Measurements from ENCODE around the gene GARIN5B.

Gene GARIN5B

DNA sequence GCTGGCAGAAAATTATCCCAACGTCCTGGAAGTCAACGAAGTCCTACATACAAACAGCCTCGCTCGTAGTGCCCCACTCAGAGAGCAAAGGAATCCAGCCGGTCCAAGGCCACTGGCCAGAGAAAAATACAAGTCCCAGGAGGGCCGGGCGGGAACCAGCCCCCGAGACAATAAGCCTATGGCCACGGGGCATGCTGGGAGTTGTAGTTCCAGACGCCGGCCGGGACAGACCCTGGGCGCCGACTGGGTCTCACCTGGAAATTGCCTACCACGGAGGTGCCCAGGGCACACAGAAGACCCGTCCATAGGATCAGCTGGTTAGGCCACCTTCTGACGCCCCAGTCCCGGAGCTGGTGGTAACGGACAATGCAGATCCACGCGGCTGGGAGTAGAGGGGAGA is 43.3 kb downstream of the GARIN5B start:
- no peak for DNase-seq

DNA sequence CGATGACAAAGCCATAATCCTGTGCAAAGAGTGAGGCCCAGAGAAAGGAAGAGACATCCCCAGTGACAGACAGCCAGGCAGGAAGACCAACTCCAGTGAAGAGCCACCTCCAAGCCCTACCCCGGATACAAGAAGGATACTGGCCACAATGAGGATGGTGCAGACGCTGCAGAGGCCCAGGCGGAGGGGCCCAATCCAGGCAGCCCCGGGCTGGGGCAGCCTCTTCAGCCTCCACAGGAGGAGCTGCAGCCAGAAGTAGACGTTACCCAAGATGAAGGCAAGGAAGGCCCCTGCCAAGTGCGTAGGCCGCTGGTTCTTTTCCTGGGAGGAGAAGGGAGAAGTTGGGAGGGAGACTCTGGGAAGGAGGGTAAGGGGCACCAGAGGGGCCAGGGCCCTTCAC is 46.4 kb downstream of the GARIN5B start:
- DNase-seq = no peak

- DNase-seq = no peak
Measured at GRCh38 chr19:55315956-55316525, 47.0 kb downstream of the GARIN5B start.

DNA sequence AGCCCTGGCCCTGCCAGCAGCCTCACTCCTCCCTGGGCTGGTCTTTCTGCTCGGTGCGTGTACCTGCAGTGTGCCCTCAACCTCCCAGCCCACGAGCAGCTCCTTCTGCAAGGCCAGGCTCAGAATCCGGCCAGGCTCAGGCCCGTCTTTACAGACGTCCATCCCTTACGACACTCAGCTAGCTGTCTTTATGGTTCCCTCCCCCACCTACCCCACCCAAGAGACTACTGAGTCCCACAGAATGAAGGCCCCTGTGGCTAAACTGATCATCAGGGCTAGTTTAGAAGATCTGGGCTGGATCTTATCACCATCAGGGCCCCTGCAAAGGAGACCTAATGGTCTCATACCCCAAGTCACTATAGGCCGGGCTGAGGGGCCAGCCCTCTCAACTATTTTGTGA is 48.7 kb downstream of the GARIN5B start:
- DNase-seq = no peak

- no peak for DNase-seq
Measured at GRCh38 chr19:55312621-55313512, 50.2 kb downstream of the GARIN5B start.

DNA sequence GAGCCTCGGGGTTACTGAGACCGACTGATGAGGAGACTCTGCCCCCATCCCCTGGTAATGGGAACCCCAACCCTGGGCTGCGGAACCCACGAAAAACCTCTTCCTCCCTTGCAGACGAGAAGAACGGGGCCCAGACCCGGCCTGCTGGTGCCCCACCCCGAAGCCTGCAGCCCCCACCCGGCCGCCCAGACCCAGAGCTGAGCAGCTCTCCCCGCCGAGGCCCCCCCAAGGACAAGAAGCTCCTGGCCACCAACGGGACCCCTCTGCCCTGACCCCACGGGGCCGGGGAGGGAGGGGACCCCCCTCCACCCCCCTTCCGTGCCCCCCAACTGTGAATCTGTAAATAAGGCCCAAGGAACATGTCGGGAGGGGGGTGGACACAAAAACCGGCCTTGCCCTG is 51.3 kb downstream of the GARIN5B start:
- no peak for DNase-seq

- DNase-seq = no peak
Measured at GRCh38 chr19:55311397-55311796, 51.7 kb downstream of the GARIN5B start.

- no peak for DNase-seq
Measured at GRCh38 chr19:55310498-55310897, 52.6 kb downstream of the GARIN5B start.

GRCh38 chr19:55309448-55309847 is 53.6 kb downstream of the GARIN5B start:
- no peak for DNase-seq

- no peak for DNase-seq
Measured at GRCh38 chr19:55308281-55308680, 54.8 kb downstream of the GARIN5B start.

DNA sequence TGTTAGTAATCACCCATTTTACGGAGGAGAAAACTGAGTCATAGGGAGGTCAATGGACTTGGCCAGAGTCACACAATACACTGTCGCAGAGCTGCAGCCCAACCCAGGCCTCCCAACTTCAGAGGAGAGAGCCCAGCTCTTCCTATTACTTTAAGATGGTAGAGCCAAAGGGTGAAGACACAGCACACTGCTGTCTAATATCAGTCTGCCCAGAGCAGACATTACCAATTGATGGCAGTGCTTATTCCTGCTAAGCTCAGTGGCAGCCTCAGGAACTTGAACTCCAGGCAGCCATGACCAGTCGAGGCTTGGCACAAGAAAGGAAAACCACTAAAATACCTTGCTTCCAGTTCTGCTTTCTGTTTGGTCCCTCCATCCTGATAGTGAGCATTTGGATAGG is 56.3 kb downstream of the GARIN5B start:
- DNase-seq = no peak

- no peak for DNase-seq
Measured at GRCh38 chr19:55305983-55306562, 57.0 kb downstream of the GARIN5B start.

- DNase-seq = peak; percentile 48
Measured at GRCh38 chr19:55305491-55305890, 57.6 kb downstream of the GARIN5B start.

- no peak for DNase-seq
Measured at GRCh38 chr19:55304980-55305379, 58.1 kb downstream of the GARIN5B start.
